Esophagus squamous epithelium (tissue), 4 donors: Measurements from ENCODE around the gene CHSY3.

Source experiments
- CTCF ChIP-seq, 6 experiments: fragments of 450-650 bp in 4 of 6; fragments of 200-600 bp in 2 of 6; sonication (generic) in 2 of 6; IDR thresholded peaks; one replicate each; pipeline ENCODE4 v1.5.1; 2016 to 2019; ENCODE audit warnings: antibody characterized with exemption in 6 of 6, mild to moderate bottlenecking in 4 of 6, moderate library complexity in 4 of 6
- POLR2A ChIP-seq, 4 donors: fragments of 450-650 bp; IDR thresholded peaks; one replicate each; pipeline ENCODE4 v1.6.1; 2017; ENCODE audit warnings: antibody characterized with exemption in 4 of 4, mild to moderate bottlenecking in 4 of 4, moderate library complexity in 3 of 4

GRCh38 chr5:130102960-130103359, 198.7 kb downstream of the CHSY3 start:
- TF ChIP-seq CTCF (IDR thresholded peaks at IDR 0.05) = no peak
- no peak for TF ChIP-seq POLR2A (IDR thresholded peaks at IDR 0.05)
